RWPE2 (cell line): Measurements from ENCODE around the gene TULP4.

Experiments
- ATAC-seq: fragments of 200-7000 bp; cut with Tn5 transposase; 3 replicates; pipeline ENCODE4 v1.9.1; 2021; ENCODE audit warnings: low read depth
- DNase-seq: peaks from one replicate; pipeline ENCODE4 v3.0.0-alpha.2; 2020; ENCODE audit warnings: low spot score
- H3K27ac ChIP-seq: fragments of 450-650 bp; 2 replicates; pipeline ENCODE4 v1.5.1; 2017; ENCODE audit warnings: mild to moderate bottlenecking; ENCODE audit not compliant: poor library complexity, severe bottlenecking
- H3K27me3 ChIP-seq: fragments of 250-450 bp; sonication (Bioruptor Pico); 2 replicates; pipeline ENCODE4 v1.5.1; 2021; ENCODE audit warnings: mild to moderate bottlenecking, moderate library complexity; ENCODE audit not compliant: insufficient read depth, poor library complexity, severe bottlenecking
- H3K36me3 ChIP-seq: fragments of 250-450 bp; sonication (Bioruptor Pico); 2 replicates; pipeline ENCODE4 v1.5.1; 2020; ENCODE audit warnings: low read depth, mild to moderate bottlenecking, moderate library complexity
- H3K4me1 ChIP-seq: fragments of 250-450 bp; sonication (Bioruptor Pico); 2 replicates; pipeline ENCODE4 v1.5.1; 2021; ENCODE audit warnings: mild to moderate bottlenecking, moderate library complexity; ENCODE audit not compliant: insufficient read depth, poor library complexity, severe bottlenecking
- H3K4me3 ChIP-seq: fragments of 250-450 bp; sonication (Bioruptor Pico); 2 replicates; pipeline ENCODE4 v1.5.1; 2021; ENCODE audit warnings: mild to moderate bottlenecking, moderate library complexity; ENCODE audit not compliant: severe bottlenecking
- H3K9me3 ChIP-seq: fragments of 250-450 bp; sonication (Bioruptor Pico); 2 replicates; pipeline ENCODE4 v1.5.1; 2021; ENCODE audit warnings: mild to moderate bottlenecking, moderate library complexity; ENCODE audit not compliant: severe bottlenecking
- TF ChIP-seq, protein P1 (sequence below): fragments of 450-650 bp; IDR thresholded peaks from one replicate; pipeline ENCODE4 v1.5.1; 2017; ENCODE audit warnings: mild to moderate bottlenecking, moderate library complexity; ENCODE audit not compliant: poor library complexity, severe bottlenecking

TULP4 gene

DNA sequence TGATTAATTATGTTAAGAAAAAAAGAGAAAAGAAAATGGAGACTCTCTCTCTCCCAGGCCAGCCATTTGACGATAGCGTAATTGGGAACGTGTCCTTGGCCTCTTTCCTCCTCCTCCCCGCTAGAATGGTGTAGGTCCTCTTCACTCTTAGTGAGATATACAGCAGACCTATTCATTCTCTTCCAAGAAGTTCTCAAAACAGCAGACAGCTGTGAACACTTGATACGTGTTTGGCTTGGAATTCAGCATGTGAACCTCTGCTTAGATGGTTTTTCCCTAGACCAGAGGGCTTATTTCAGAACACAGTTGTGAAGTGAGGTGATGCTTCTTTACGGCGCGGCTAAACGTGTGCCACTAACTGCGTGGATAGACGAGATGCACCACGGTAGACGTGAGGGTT, 32.6 kb upstream of the TULP4 start:
- H3K36me3 ChIP-seq = no peaks in the 10 kb centered on the region
- DNase-seq = no peak
- no peaks in the 10 kb centered on the region for H3K27me3 ChIP-seq
- H3K9me3 ChIP-seq = no peaks in the 10 kb centered on the region
- H3K4me1 ChIP-seq = no peaks in the 10 kb centered on the region
- no peak for ATAC-seq
- H3K4me3 ChIP-seq = no peak overlapping the region
- TF ChIP-seq, protein P1, sequence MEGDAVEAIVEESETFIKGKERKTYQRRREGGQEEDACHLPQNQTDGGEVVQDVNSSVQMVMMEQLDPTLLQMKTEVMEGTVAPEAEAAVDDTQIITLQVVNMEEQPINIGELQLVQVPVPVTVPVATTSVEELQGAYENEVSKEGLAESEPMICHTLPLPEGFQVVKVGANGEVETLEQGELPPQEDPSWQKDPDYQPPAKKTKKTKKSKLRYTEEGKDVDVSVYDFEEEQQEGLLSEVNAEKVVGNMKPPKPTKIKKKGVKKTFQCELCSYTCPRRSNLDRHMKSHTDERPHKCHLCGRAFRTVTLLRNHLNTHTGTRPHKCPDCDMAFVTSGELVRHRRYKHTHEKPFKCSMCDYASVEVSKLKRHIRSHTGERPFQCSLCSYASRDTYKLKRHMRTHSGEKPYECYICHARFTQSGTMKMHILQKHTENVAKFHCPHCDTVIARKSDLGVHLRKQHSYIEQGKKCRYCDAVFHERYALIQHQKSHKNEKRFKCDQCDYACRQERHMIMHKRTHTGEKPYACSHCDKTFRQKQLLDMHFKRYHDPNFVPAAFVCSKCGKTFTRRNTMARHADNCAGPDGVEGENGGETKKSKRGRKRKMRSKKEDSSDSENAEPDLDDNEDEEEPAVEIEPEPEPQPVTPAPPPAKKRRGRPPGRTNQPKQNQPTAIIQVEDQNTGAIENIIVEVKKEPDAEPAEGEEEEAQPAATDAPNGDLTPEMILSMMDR = no peak
- H3K27ac ChIP-seq = no peak overlapping the region

DNA sequence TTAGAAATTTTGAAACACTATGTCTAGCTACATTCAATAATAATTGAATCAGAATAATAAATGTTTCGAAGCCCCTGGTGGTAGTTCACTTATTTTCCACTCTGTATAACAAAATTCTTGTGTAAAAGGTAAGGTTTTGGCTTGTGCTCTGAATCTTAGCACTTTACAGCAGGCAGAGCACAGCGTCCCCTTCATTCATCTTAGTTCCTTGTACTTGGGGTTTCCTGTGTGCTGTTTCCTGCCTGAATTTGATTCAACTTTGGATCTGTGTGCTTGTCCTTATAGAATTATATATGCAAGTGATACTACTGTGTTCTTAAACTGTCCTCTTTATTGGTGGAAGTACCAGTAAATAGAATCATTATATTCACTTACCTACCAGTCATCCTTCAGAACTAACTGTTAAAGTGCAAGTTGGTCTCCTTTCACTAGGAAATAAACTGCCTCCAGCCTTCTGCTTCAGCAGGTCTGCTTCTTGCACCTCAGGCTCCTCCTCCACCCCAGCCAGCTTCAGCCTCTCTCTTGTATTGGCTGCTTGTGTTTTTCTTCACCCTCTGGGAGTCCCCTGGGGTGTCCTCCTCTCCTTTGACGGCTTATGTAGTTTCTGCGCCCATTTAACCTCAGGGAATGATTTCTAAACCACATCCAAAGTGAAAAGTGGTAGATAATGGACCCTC, 28.8 kb upstream of the TULP4 start:
- DNase-seq (no peak), ATAC-seq (no peak)
- H3K4me1 ChIP-seq = peaks cover 13% of the 10 kb centered on the region
- TF ChIP-seq, protein P1 = no peak
- H3K36me3 ChIP-seq = no peaks in the 10 kb centered on the region
- H3K4me3 ChIP-seq = no peak overlapping the region
- no peaks in the 10 kb centered on the region for H3K9me3 ChIP-seq
- no peak overlapping the region for H3K27ac ChIP-seq
- no peaks in the 10 kb centered on the region for H3K27me3 ChIP-seq

GRCh38 chr6:158284007-158284875, 28.0 kb upstream of the TULP4 start:
- Histone ChIP-seq H3K27me3 (no peaks in the 10 kb centered on the region), H3K27ac (no peak overlapping the region), H3K36me3 (no peaks in the 10 kb centered on the region), H3K9me3 (no peaks in the 10 kb centered on the region), H3K4me1 (peaks cover 13% of the 10 kb centered on the region), H3K4me3 (no peak overlapping the region)
- ATAC-seq (no peak), DNase-seq (no peak)
- TF ChIP-seq, protein P1 = no peak

- Histone ChIP-seq H3K4me1 (peaks cover 13% of the 10 kb centered on the region), H3K4me3 (no peak overlapping the region), H3K9me3 (no peaks in the 10 kb centered on the region), H3K27ac (peak overlapping the region; percentile 22), H3K36me3 (no peaks in the 10 kb centered on the region), H3K27me3 (no peaks in the 10 kb centered on the region)
- TF ChIP-seq, protein P1 = no peak
- ATAC-seq (0 out of 3 replicates have a peak, but pooled peaks have one; percentile 23), DNase-seq (no peak)
These were observed 27.2 kb upstream of the TULP4 start for GRCh38 chr6:158284876-158285655.
